ENCODE results near the gene PLEKHN1. TPM values are rescaled to one million over a fixed set of nuclear protein-coding genes. Genes with fewer than 3 reads are reported as not detected.

Gene PLEKHN1
- total and polyA plus RNA-seq, 2 experiments from 2014 or later, result 0.36 to 0.60 TPM

GRCh38 chr1:971751-972506 is 5.6 kb downstream of the PLEKHN1 start:
- no peak for TF ChIP-seq CTCF (IDR thresholded peaks at IDR 0.05; ENCODE audit: low read depth, low read length)
- H3K27ac ChIP-seq, result no peak overlapping the region
- peaks cover 87% of the 10 kb centered on the region for H3K27me3 ChIP-seq
- no peak for DNase-seq (ENCODE audit: low read depth in 1 of 2, low spot score in 1 of 2)
- no peak overlapping the region for H3K4me3 ChIP-seq
- H3K4me1 ChIP-seq (ENCODE audit: low read depth), result no peaks in the 10 kb centered on the region
- H3K9me3 ChIP-seq (ENCODE audit: low read depth), result no peaks in the 10 kb centered on the region
- no peaks in the 10 kb centered on the region for H3K36me3 ChIP-seq

DNA sequence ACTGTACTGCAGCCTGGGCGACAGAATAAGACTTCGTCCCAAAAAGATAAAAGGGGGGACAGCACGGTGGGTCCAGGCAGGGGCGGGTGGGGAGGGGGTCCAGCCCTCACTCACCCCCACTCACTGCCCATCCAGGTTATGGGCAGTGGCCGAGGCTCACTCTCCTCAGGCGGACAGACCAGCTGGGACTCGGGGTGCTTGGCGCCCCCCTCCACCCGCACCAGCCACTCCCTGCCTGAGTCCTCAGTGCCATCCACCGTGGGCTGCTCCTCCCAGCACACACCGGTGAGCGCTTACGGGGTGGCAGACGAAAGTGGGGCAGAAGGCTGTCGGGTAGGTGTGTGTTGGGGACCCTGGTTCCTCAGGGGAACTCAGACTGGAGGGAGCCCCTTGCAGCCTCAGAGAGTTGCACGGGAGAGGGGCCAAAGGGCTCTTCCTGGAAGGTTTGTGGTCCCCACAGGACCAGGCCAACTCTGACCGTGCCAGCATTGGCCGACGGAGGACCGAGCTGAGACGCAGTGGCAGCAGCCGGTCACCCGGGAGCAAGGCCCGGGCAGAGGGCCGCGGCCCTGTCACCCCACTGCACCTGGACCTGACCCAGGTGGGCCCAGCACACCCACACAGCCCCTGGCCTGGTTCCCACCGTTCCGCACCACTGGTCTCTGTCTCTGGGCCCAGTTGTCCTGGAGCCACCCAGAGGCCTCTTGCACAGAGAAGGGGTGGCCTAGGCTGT is 6.6 kb downstream of the PLEKHN1 start:
- peaks cover 78% of the 10 kb centered on the region for H3K27me3 ChIP-seq

GRCh38 chr1:973459-974292 is 7.4 kb downstream of the PLEKHN1 start:
- no peaks in the 10 kb centered on the region for H3K9me3 ChIP-seq (ENCODE audit: low read depth)
- no peaks in the 10 kb centered on the region for H3K4me1 ChIP-seq (ENCODE audit: low read depth)
- peaks cover 70% of the 10 kb centered on the region for H3K27me3 ChIP-seq
- no peak overlapping the region for H3K27ac ChIP-seq
- no peak for TF ChIP-seq CTCF (IDR thresholded peaks at IDR 0.05; ENCODE audit: low read depth, low read length)
- H3K4me3 ChIP-seq, result no peak overlapping the region
- no peaks in the 10 kb centered on the region for H3K36me3 ChIP-seq
- no peak for DNase-seq (ENCODE audit: low read depth in 1 of 2, low spot score in 1 of 2)

More for the DNA sequence above, 6.6 kb downstream of the PLEKHN1 start:
- H3K36me3 ChIP-seq, result no peaks in the 10 kb centered on the region
- no peak overlapping the region for H3K4me3 ChIP-seq
- no peaks in the 10 kb centered on the region for H3K4me1 ChIP-seq (ENCODE audit: low read depth)
- no peak for DNase-seq (ENCODE audit: low read depth in 1 of 2, low spot score in 1 of 2)
- H3K9me3 ChIP-seq (ENCODE audit: low read depth), result no peaks in the 10 kb centered on the region
- TF ChIP-seq CTCF (IDR thresholded peaks at IDR 0.05; ENCODE audit: low read depth, low read length), result no peak
- H3K27ac ChIP-seq, result no peak overlapping the region

GRCh38 chr1:974293-974640 is 8.0 kb downstream of the PLEKHN1 start:
- peaks cover 64% of the 10 kb centered on the region for H3K27me3 ChIP-seq
- TF ChIP-seq CTCF (IDR thresholded peaks at IDR 0.05; ENCODE audit: low read depth, low read length), result no peak

DNA sequence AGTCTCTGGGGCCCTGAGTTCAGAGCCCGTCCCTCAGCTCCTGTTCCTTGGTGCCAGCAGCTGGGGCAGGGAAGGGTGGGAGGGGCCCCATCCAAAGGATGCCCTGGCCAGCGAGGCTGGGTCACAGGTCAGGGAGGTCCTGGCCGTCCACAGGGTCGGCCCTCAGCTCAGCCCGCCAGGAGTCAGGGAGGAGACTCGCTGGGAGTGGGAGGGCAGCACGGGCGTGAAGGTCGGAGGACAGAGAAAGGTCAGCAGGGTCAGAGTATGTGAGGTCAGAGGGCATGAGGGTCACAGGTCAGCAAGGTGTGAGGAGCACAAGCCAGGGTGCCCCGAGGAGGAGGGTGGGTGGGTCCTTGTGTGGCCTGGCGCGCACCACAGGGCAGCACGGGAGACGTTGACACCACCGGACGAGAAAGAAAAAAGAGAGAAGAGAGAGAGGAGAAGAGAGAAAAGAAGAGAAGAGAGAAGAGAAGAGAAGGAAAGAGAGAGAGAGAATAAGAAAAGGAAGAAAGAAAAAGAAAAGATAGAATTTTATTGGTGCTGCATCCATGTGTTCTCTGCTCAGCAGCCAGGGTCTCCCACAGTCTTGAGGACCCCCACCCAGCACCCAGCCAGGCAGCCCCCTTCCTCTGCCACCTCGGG is 8.5 kb downstream of the PLEKHN1 start:
- TF ChIP-seq CTCF (IDR thresholded peaks at IDR 0.05; ENCODE audit: low read depth, low read length), result no peak
- Histone ChIP-seq H3K9me3 (ENCODE audit: low read depth) (no peaks in the 10 kb centered on the region), H3K4me3 (no peak overlapping the region), H3K27ac (no peak overlapping the region), H3K27me3 (peaks cover 59% of the 10 kb centered on the region), H3K36me3 (no peaks in the 10 kb centered on the region), H3K4me1 (ENCODE audit: low read depth) (no peaks in the 10 kb centered on the region)
- DNase-seq (ENCODE audit: low read depth in 1 of 2, low spot score in 1 of 2), result no peak

More at GRCh38 chr1:974293-974640, 8.0 kb downstream of the PLEKHN1 start:
- no peak overlapping the region for H3K4me3 ChIP-seq
- no peaks in the 10 kb centered on the region for H3K36me3 ChIP-seq
- H3K9me3 ChIP-seq (ENCODE audit: low read depth), result no peaks in the 10 kb centered on the region
- H3K27ac ChIP-seq, result no peak overlapping the region
- DNase-seq (ENCODE audit: low read depth in 1 of 2, low spot score in 1 of 2), result no peak
- no peaks in the 10 kb centered on the region for H3K4me1 ChIP-seq (ENCODE audit: low read depth)
